NCI-H2196 treated with DMSO at 0.1 percent for 48 hours (cell line): ENCODE results near the gene NLGN3.

Source experiments
- DNase-seq: peaks from one replicate; lab custom pipeline; 2025; ENCODE audit not compliant: unreplicated experiment; lab: John Stamatoyannopoulos, UW

Gene NLGN3

GRCh38 chrX:71118032-71118984 lies 26.3 kb upstream of the NLGN3 start, which contains the start of gene MED12:
Gene MED12, plus strand, starts transcription at chrX:71118596. Its CDS starts 159 bp downstream, at chrX:71118755.
- peak; percentile 45 for DNase-seq

DNA sequence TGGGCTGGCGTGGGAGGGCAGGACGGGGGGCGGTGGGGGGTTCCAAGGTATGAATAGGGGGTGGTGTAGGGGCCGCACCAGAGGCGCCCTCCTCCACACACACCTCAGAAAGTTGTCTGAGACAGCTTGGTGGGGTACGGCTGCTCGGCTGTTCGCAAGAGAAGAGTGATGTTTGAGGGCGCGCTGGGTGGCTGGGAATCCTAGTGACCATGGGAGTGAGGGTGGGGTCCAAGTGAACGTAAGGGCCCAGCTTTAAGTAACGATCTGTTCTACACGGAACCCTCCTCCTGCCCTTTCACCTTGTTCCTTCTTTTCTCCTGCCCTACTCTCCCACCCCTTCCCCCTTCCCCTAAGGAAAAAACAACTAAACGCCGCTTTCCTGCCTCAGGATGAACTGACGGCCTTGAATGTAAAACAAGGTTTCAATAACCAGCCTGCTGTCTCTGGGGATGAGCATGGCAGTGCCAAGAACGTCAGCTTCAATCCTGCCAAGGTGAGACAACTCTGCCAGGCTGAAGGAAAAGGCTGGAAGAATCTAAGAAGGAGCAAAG lies 25.6 kb upstream of the NLGN3 start:
- no peak for DNase-seq

GRCh38 chrX:71128166-71128833 lies 16.3 kb upstream of the NLGN3 start:
- DNase-seq: no peak

- no peak for DNase-seq
Observed at GRCh38 chrX:71128915-71129765, 15.5 kb upstream of the NLGN3 start.

DNA sequence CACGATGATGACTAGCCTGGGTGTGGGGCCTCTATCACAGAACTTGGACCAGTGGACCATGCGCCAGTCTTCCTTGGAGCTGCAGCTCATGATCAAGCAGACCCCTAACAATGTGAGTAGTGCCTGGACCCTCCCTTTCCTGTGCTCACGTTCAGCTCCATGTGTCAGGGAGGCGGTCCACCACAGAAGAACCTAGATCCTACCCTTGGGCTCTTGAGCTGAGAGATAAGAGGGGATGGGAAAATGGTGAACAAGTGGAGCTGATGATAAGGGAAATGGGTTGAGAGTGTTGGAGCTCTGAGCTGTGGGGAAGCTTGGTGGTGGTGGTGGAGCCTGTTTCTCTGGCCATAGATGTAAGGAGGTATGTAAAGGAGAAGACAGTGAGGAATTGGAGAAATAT lies 13.1 kb upstream of the NLGN3 start:
- DNase-seq: no peak

GRCh38 chrX:71140440-71140839 lies 4.2 kb upstream of the NLGN3 start:
- no peak for DNase-seq

DNA sequence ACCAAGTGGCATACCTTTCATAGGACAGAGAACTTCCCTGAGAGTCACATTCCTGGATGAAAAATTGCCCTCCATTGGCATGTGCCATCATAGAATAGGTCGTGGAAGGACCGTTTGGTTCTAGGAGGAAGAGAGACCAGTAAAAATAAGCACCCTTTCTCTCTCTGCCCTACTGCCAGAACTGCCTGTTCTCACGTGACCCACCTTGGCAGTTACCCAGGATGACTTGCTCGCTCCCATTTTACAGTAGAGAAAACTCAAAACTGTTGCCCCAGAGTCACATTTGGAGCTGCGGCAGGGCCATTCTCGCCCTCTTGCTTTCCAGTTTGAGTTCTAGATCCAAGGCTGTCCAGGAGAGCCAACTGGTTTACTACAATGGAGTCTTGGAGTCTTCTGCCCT lies 1.1 kb upstream of the NLGN3 start:
- no peak for DNase-seq

DNA sequence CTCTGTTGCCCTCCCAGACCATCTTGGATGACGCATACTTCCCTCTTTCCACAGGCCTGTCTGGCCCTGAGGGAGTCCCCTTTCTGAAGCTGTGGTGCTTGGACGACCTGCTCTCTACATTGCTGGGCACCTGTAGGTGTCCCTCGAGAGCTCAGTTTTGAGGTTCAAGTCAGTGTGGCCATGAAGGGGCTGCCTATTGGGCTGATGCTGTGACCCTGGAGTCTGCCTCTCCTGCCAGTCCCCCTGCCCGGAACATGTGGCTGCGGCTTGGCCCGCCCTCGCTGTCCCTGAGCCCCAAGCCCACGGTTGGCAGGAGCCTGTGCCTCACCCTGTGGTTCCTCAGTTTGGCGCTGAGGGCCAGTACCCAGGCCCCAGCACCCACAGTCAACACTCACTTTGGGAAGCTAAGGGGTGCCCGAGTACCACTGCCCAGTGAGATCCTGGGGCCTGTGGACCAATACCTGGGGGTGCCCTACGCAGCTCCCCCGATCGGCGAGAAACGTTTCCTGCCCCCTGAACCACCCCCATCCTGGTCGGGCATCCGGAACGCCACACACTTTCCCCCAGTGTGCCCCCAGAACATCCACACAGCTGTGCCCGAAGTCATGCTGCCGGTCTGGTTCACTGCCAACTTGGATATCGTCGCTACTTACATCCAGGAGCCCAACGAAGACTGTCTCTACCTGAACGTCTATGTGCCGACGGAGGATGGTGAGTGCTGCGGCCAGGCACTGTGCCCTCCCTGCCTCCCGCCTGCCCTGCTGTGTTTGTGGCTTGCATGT lies 3.0 kb downstream of the NLGN3 start:
- DNase-seq: no peak

DNA sequence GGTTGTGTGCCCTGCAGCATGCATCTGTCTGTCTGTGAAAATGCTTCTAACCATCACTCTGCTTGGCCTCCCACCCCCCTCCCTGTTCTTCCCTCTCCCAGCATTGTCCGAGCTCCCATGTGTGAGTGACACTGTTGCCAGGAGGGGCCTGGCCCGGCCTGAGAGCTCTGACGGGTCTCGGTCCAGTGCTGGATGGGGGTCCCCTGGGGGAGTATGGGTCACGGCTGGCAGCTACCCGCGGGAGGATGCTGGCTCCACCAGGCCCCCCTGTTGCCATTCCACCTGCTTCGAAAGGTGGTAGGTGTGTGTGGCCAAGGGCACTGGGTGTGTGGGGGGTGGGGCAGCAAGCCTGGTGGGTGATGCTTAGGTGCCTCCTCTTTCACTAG lies 3.6 kb downstream of the NLGN3 start:
- DNase-seq: no peak

DNA sequence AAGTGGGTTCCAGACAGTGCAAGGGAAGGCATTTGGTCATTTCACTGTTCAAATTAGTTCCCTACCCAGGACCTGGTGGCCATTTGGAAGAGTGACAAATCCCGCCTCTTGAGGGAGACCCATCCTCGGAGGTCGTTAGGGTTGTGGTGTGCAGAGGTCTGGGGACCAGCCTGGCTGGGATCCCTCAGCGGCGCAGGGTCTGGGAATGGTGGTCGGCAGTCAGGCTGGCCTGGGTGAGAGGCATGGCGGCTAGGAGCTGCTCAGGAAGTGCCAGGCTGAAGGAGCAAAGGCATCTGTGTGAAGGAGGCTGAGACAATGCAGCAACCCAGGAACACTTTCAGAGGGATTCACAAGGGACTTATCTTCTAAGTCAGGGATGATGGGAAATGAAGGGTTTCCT lies 6.7 kb downstream of the NLGN3 start:
- no peak for DNase-seq

- DNase-seq: no peak
Observed at GRCh38 chrX:71154196-71154595, 9.6 kb downstream of the NLGN3 start.

- no peak for DNase-seq
Observed at GRCh38 chrX:71154641-71155040, 10.0 kb downstream of the NLGN3 start.

- no peak for DNase-seq
Observed at GRCh38 chrX:71158603-71159002, 14.0 kb downstream of the NLGN3 start.

DNA sequence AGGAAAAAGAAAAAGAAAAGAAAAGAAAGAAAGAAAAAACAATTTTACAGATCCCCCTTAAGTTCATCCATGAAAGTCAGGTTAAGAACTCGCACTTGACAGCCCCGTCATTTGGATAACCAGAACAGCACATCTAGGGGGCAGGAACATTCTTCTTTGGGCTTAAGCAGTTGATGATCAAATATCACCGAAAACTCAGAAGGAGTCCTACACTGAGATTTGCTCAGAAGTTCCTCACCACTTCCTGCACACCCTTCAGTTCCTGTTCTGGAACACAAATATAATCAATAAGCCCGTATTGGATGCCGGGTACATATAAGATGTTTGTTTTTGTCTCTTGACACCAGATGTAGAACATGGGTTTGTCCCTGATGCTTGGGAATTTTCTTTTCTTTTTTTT lies 14.7 kb downstream of the NLGN3 start:
- DNase-seq: no peak

DNA sequence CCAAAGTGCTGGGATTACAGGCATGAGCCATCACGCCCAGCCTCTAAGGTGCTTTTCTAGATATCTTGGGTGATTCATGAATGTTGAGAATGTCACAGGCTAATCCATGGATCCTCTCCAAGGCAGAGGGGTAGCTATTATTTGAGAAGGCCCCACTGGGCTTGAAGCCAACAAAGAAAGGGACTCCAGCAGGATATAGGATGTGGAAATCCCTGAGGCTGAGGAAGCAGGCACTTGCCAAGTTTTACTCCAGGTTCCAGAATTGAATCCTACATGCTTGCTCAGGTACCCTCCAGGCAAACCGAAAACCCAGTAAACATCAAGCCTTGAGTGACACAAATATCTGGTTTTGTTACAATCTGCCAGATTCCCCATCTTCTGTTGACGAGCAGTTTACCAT lies 15.8 kb downstream of the NLGN3 start:
- DNase-seq: no peak

DNA sequence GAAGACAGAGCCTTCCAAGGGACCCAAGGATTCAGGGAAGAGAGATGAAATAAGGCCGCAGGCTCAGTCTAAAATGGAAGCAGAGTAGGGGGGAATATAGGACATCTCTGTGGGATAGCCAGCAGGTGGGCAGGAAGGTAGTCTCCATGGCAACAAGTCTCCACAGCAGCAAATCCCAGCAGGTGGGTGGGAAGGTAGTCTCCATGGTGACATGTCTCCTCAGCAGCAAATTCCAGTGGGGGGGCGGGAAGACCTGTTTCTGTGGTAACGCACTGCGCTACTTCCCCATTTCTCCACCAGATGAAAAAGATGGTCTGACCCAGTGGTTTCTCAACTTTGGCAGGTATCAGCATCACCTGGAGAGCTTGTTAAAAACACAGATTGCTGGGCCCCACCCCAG lies 18.3 kb downstream of the NLGN3 start:
- DNase-seq: no peak

DNA sequence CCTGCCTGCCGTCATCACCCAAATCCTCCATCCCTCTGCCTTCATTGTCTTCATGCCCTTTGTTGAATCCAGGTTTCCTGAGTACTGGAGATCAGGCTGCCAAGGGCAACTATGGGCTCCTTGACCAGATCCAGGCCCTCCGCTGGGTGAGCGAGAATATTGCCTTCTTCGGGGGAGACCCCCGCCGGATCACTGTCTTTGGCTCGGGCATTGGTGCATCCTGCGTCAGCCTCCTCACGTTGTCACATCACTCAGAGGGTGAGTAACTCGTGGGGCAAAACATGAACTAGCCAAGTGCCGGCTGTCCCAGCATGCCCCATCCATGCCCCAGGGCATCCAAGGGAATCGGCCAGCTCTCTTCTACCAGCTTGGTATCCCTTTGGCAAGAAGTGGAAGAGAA lies 19.4 kb downstream of the NLGN3 start:
- DNase-seq: no peak

DNA sequence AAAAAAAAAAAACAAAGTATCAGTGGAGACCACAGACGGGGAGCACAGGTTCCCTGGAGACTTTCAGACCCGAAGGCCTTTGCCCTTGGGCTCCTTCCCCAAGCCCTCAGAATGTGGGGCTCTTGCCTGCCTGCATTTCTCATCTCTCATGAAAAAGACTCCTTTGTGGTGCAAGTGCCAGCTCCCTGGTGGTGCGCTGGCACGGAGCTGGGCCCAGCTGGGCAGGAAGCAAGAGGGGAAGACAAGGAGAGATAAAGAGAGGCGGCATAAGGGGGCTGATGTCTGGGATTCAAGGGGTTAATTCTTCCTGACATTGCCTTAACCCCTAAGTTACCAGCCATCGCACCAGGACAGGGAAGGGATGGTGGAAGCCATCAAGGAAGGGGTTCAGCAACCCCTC lies 21.8 kb downstream of the NLGN3 start:
- DNase-seq: no peak

GRCh38 chrX:71167031-71167781 lies 22.6 kb downstream of the NLGN3 start:
- no peak for DNase-seq

DNA sequence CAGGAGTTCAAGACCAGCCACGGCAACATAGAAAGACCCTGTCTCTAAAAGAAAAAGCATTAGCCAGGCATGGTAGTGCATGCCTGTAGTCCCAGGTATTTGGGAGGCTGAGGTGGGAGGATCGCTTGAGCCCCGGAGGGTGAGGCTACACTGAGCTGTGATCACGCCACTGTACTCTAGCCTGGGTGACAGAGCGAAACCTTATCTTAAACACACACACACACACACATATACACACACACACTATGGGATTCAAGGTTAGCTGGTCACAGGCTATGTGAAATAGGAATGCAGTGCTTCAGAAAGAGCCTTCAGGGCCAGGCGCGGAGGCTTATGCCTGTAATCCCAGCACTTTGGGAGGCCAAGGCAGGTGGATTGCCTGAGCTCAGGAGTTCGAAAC lies 23.5 kb downstream of the NLGN3 start:
- DNase-seq: no peak
